HG02884 (cell line): ENCODE data around the gene MAP3K14.

ENCODE experiments used
- ATAC-seq: cut with Tn5 transposase; IDR thresholded peaks from one replicate; pipeline ENCODE4 v1.9.1; 2021; ENCODE audit warnings: mild to moderate bottlenecking, moderate library complexity; ENCODE audit not compliant: unreplicated experiment

Gene MAP3K14

GRCh38 chr17:45238155-45238774 lies 78.6 kb downstream of the MAP3K14 start:
- ATAC-seq, result no peak

DNA sequence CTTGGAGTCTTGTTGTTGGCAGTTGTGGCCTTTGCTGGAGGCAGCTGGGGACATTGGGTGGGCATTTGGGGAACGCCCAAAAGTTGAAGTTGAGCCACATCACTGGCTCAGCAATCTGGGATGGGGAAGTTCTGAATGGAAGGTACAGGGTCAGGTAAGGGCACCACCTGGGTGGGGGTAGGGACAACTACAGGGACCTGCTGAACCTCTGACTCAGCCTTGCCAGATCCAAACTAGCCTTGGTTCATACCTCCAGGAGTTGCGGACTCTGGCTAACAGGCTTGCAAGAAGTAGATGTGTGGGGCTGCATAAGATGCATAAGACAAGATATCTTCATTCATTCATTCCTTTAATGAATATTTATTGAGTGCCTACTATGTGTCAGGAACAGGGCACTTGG lies 79.1 kb downstream of the MAP3K14 start:
- no peak for ATAC-seq

GRCh38 chr17:45236282-45236606 lies 80.6 kb downstream of the MAP3K14 start:
- no peak for ATAC-seq

- ATAC-seq, result no peak
Observed at GRCh38 chr17:45235416-45236281, 81.2 kb downstream of the MAP3K14 start.

DNA sequence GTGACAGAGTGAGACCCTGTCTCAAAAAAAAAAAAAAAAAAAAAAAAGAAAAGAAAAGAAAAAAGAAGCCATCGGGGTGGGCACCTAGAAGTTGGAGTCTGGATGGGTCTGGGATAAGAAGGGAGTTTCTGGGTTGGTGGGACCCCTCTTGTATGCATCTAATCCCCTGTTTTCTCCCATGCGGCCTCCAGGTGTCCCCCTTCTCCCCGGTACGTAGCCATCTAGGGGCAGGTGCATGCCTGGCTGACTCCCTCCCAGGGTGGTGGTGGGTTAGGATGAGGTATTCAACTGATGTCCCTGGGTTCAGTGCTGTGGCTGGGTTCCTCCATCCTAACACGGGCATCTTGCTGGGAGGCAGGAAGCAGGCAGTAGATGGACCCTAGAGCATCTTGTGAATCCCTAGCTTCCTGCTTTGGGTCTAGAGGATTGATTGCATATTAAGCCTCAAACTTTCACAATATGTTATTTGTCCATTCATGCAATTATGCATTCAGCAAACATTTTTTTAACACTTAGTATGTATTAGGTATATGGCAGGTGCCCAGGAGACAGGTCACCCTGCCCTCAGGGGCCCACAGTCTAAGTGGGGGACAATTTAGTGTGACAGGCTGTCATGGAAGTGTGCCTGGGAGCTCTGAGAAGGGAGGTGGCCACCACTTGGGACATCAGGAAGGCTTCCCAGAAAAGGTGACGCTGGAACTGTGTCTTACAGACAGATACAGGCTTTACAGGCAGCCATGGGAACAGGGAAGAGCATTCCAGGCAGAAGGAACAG lies 82.0 kb downstream of the MAP3K14 start:
- ATAC-seq, result no peak

- ATAC-seq, result no peak
Observed at GRCh38 chr17:45233423-45233924, 83.3 kb downstream of the MAP3K14 start.

- no peak for ATAC-seq
Observed at GRCh38 chr17:45232514-45233422, 84.1 kb downstream of the MAP3K14 start.

DNA sequence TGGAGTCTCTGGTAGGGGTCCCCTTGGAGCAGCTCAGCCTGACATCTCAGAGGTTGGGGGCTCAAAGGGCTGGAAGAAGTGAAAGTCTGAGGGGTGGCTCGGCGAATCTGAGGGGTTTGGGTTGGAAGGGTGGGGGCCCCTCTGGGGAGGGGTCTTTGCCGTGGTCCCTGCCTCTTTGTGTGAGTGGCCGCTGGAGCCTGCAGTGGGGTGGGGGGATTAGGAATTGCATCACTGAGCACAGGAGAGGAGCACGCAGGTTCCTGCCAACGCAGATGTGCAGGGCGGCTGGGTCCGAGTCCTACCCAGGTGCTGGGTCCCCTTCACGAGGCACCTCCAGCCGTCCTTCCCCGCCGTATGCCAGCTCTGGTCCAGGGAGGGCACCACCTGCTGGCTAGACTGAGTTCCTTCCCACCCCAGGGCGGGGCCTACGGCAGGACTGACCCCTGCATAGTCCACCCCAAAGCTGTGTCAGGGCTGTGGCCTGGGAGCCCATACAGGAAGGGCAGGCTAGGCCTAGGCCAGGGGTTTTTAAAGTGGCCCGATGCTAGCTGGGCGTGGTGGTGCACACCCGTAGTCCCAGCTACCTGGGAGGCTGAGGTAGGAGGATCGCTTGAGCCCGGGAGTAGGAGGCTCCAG lies 85.2 kb downstream of the MAP3K14 start:
- ATAC-seq, result no peak

DNA sequence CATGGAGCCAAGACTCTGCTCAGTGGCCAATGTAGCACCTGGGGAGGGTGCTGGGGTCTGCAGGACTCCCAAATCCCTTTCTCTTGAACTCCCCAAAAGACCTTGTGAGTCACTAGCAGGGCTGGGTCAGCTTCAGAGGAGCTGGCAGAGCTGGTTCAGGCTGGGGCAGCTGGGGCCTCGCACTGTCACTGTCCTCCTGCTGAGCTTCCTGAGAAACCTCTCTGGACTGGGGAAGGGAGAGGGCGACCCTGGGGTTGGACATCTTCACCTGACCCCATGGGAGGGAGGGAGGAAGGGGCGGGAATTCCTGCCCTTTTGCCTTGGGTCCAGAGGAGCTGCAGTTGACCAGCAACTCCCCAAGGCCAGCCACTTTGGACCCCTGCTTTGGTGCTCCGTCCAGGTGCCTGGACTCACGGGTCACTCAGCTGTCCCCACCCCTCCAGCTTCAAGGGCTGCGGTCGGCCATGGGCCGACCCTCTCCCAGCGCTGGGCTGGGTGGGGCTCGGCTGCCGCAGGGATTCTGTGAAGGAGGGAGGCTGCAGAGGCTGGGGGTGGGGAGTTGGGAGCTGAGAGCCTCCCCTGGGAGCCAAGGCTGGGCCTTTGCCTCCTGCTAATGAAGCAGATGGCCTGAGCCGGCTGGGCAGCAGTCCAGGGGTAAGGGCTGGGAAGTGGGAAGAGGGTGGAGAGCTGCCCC lies 85.9 kb downstream of the MAP3K14 start:
- ATAC-seq, result no peak

GRCh38 chr17:45230410-45230786 lies 86.4 kb downstream of the MAP3K14 start:
- ATAC-seq, result no peak

GRCh38 chr17:45229681-45230409 lies 87.0 kb downstream of the MAP3K14 start:
- ATAC-seq, result no peak

- peak; percentile 42 for ATAC-seq
Observed at GRCh38 chr17:45228763-45229539, 87.9 kb downstream of the MAP3K14 start.

GRCh38 chr17:45227926-45228762 lies 88.7 kb downstream of the MAP3K14 start:
- ATAC-seq, result no peak

DNA sequence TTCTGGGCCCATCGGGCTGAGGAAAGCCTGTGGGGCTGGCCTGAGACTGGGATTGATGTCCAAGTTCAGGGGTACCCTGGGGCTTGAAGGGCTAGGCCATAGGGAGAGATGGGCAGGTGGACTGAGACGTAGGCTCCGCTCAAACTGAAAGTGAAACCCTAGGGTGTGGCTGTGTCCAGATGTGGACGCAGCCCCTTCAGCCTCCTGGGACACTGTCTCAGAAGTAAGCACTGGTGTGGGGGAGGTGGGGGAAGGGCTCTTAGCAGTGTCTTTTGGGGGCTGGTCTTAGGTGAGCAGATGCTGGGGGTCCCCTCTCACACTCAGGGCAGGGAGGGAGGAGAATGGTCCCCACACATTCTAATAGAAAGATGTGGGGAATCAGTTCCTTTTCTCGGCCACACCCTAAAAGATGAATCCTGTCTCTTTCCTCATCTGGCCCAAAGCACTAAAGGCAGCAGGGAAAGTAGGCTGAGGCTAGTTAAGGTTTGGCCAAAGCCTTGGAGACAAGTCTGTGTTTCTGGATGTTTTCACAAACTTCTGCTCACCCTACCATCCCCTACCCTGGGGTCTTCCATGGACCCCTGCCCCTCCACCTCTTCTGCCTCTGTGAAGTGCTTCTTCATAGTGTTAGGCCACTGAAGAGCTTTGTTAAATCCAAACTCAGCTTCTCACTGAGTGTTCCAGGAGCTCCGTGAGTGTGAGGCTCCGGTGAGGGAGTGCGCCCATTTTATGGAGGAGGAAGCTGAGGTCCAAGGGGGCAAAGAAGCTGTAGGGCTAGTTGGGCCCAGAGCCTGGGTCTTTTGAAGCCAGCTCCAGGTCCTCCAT lies 89.5 kb downstream of the MAP3K14 start:
- no peak for ATAC-seq

GRCh38 chr17:45226576-45226975 lies 90.2 kb downstream of the MAP3K14 start:
- ATAC-seq, result no peak

DNA sequence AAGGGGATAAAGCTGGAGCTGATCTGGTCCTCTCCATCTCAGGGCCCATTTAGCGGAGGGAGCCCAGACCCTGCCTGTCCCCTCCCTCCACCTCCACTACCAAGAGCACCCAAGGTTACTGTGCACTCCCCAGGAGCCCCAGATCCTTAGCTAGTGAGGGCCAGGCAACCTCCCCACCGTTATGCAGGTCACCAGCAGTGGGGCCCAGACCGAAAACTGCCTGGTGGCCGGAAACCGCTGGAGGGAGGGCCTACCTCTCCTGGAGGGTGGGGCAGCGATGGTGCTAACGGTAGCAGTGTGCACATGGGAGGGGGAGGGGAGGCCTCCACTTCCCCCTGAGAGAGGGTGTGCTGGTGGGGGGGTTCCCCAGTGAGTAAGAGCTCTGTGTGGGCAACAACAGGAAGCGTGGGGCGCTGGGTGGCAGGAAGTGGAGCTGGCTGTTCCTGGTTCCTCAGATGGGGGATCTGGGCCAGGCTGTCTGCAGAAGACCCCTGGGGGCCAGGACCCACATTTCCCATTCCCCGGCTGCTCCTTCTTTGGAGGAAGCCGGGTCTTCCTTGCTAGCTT lies 90.8 kb downstream of the MAP3K14 start:
- peak; percentile 39 for ATAC-seq
